ENCODE data around the gene GMDS. TPM values are rescaled to one million over a fixed set of nuclear protein-coding genes. Genes with fewer than 3 reads are reported as not detected.

GMDS gene
- total RNA-seq, 1 donor from 2014 or later, result 44.5 TPM

DNA sequence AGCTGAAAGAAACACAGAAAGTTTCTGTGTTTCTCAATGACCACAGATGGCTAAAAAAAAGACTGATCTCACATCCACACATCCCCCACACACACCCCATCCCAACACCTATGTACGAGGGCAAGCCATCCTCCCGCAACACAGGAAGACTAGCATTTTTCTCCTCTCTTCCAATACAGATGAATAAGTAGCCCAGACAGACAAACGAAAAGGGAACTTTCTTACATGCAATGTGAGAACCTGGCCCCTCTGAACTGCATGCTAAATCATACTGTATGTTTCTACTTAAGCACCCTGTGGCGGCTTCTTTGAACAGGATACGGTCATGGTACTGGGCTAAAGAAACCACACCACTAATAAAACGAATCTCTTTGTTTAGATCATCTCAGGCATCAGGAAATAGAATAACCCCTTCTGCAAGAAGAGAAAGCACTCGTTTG is 116.2 kb downstream of the GMDS start:
- no peak for DNase-seq (ENCODE audit: low spot score)
- H3K27ac Mint-ChIP-seq, result peak overlapping the region; percentile 59
- H3K4me1 Mint-ChIP-seq (ENCODE audit: low read depth), result peaks cover 35% of the 10 kb centered on the region
- no peak overlapping the region for H3K4me3 Mint-ChIP-seq
- no peaks in the 10 kb centered on the region for H3K9me3 Mint-ChIP-seq
- intact Hi-C loops (cut with micrococcal nuclease), result no loop called here
- H3K27me3 Mint-ChIP-seq (ENCODE audit: insufficient read depth), result no peaks in the 10 kb centered on the region
- H3K36me3 Mint-ChIP-seq (ENCODE audit: low read depth), result no peaks in the 10 kb centered on the region

DNA sequence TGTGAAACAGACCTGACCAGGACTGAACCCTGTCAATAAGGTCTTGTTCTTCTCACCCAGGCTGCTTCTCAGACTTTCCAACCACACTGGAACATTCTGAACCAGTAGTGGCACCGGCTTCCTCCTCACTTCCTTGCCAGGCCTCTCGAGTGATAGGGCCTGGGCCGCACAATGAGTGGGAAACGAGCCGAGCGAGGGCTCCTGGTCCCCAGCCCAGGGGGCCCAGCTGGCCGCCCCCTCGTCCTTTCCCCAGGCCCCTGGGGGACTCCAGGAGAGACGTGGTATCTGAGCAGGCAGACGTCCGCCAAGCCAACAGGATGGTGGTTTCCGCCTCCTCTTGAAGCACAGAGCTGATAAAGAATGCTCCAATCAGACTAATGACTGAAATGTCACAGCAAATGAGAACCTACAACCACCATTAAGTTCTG is 117.9 kb downstream of the GMDS start:
- Mint-ChIP-seq H3K4me3 (peak overlapping the region; percentile 32), H3K36me3 (ENCODE audit: low read depth) (no peaks in the 10 kb centered on the region), H3K4me1 (ENCODE audit: low read depth) (peaks cover 35% of the 10 kb centered on the region), H3K9me3 (no peaks in the 10 kb centered on the region), H3K27ac (peak overlapping the region; percentile 76), H3K27me3 (ENCODE audit: insufficient read depth) (no peaks in the 10 kb centered on the region)
- intact Hi-C loops (cut with micrococcal nuclease), result loop anchor here (1.0 to 2.0 kb wide), 5 partner anchors 16 to 113 kb away; no protein-coding TSS in a partner anchor
- DNase-seq (ENCODE audit: low spot score), result peak; percentile 14

DNA sequence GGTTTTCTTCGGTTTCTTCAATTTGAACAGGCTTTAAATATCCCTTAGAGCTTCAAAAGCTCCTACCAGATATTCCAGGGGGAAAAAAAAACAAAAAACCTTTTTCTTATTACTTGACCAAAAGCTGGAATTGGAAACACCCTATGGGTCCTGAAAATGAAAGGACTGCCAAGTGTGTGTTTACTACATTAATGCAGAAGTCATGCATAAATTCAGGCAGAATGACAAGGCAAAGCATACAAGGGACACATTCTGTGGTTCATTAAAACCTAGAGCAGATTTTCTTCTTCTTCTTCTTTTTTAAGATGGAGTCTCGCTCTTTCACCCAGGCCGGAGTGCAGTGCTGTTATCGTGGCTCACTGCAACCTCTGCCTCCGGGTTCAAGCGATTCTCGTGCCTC is 119.1 kb downstream of the GMDS start:
- H3K9me3 Mint-ChIP-seq, result no peaks in the 10 kb centered on the region
- H3K4me1 Mint-ChIP-seq (ENCODE audit: low read depth), result peaks cover 35% of the 10 kb centered on the region
- no peaks in the 10 kb centered on the region for H3K27me3 Mint-ChIP-seq (ENCODE audit: insufficient read depth)
- no peak overlapping the region for H3K4me3 Mint-ChIP-seq
- no peaks in the 10 kb centered on the region for H3K36me3 Mint-ChIP-seq (ENCODE audit: low read depth)
- intact Hi-C loops (cut with micrococcal nuclease), result loop anchor here (2.0 kb wide), 1 partner anchor 114 kb away; no protein-coding TSS in a partner anchor
- no peak overlapping the region for H3K27ac Mint-ChIP-seq
- no peak for DNase-seq (ENCODE audit: low spot score)

GRCh38 chr6:2125158-2125557 is 120.2 kb downstream of the GMDS start:
- H3K9me3 Mint-ChIP-seq, result no peaks in the 10 kb centered on the region
- intact Hi-C loops (cut with micrococcal nuclease), result no loop called here
- H3K4me1 Mint-ChIP-seq (ENCODE audit: low read depth), result peaks cover 35% of the 10 kb centered on the region
- H3K4me3 Mint-ChIP-seq, result no peak overlapping the region
- no peaks in the 10 kb centered on the region for H3K36me3 Mint-ChIP-seq (ENCODE audit: low read depth)
- peaks cover 4% of the 10 kb centered on the region for H3K27me3 Mint-ChIP-seq (ENCODE audit: insufficient read depth)
- H3K27ac Mint-ChIP-seq, result no peak overlapping the region
- DNase-seq (ENCODE audit: low spot score), result no peak

DNA sequence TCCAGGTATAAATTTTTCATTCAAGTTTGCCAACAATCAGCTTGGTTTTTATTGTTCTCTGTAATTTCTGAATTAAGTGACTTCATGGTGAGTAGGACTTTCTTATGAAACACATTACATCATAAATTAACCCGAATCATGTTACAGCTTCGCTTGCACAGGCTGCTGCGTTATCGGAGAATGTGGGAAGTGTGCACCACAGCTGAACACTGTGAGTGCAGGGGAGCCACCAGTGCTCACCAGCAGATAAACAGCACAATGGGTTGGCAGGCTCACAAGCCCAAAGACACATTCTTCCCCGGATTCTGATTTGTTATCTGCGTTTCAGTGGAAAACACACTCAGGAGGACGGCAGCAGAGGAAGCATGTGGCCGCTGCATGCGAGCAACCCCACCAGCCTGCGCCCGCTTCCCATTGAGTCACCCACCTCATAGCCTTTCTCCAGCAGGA is 121.1 kb downstream of the GMDS start:
- Mint-ChIP-seq H3K36me3 (ENCODE audit: low read depth) (no peaks in the 10 kb centered on the region), H3K27me3 (ENCODE audit: insufficient read depth) (peaks cover 5% of the 10 kb centered on the region), H3K9me3 (no peaks in the 10 kb centered on the region), H3K27ac (no peak overlapping the region), H3K4me3 (no peak overlapping the region), H3K4me1 (ENCODE audit: low read depth) (peaks cover 28% of the 10 kb centered on the region)
- intact Hi-C loops (cut with micrococcal nuclease), result no loop called here
- DNase-seq (ENCODE audit: low spot score), result no peak

- no peaks in the 10 kb centered on the region for H3K9me3 Mint-ChIP-seq
- H3K4me3 Mint-ChIP-seq, result no peak overlapping the region
- intact Hi-C loops (cut with micrococcal nuclease), result no loop called here
- H3K27me3 Mint-ChIP-seq (ENCODE audit: insufficient read depth), result peaks cover 5% of the 10 kb centered on the region
- no peaks in the 10 kb centered on the region for H3K36me3 Mint-ChIP-seq (ENCODE audit: low read depth)
- H3K4me1 Mint-ChIP-seq (ENCODE audit: low read depth), result no peaks in the 10 kb centered on the region
- no peak overlapping the region for H3K27ac Mint-ChIP-seq
- no peak for DNase-seq (ENCODE audit: low spot score)
Observed at GRCh38 chr6:2120912-2121311, 124.5 kb downstream of the GMDS start.

DNA sequence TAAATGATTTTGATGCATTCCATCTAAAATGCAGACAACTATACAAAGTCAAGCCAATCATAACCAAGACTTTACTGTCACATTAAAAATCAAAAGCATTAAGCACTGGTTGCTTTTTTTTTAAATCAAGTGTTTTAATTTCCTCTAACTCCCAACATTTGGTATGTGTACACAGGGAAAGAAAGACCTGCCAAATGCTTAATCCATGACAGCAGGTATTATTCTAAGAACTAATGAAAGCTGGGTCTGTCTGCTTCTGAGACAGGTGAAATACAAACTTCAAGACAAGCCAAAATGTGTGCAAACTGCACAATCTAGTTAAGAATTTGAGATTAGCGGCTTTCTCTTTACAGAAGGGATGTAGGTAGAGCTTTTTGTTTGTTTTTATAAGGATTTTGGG is 126.1 kb downstream of the GMDS start:
- no peaks in the 10 kb centered on the region for H3K4me1 Mint-ChIP-seq (ENCODE audit: low read depth)
- H3K36me3 Mint-ChIP-seq (ENCODE audit: low read depth), result peaks cover 2% of the 10 kb centered on the region
- intact Hi-C loops (cut with micrococcal nuclease), result loop anchor here (10.0 kb wide), 1 partner anchor 594 kb away; no protein-coding TSS in a partner anchor
- peaks cover 5% of the 10 kb centered on the region for H3K27me3 Mint-ChIP-seq (ENCODE audit: insufficient read depth)
- H3K27ac Mint-ChIP-seq, result no peak overlapping the region
- no peak for DNase-seq (ENCODE audit: low spot score)
- no peaks in the 10 kb centered on the region for H3K9me3 Mint-ChIP-seq
- H3K4me3 Mint-ChIP-seq, result no peak overlapping the region

DNA sequence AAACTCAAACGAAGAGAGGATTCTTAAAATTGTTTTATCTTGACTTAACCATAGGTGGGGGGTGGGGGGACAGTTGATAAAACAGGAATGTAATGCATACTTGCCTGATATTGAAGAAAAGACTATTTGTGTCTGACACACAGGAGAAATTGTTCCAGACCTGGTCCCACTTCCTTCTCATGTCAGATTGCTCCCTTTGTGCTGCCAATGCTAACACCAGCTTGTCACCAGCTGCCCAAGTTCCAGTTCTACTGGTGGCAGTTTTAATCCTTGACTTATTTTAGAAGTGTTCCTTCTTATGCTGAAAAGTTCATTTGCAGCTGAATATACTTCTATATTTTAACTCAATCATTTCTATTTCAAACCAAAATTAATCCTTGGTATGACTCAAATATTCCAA is 127.3 kb downstream of the GMDS start:
- Mint-ChIP-seq H3K4me1 (ENCODE audit: low read depth) (peaks cover 11% of the 10 kb centered on the region), H3K4me3 (no peak overlapping the region), H3K36me3 (ENCODE audit: low read depth) (peaks cover 9% of the 10 kb centered on the region), H3K27me3 (ENCODE audit: insufficient read depth) (peaks cover 7% of the 10 kb centered on the region), H3K9me3 (no peaks in the 10 kb centered on the region), H3K27ac (no peak overlapping the region)
- DNase-seq (ENCODE audit: low spot score), result no peak
- intact Hi-C loops (cut with micrococcal nuclease), result loop anchor here (10.0 kb wide), 1 partner anchor 593 kb away; no protein-coding TSS in a partner anchor

DNA sequence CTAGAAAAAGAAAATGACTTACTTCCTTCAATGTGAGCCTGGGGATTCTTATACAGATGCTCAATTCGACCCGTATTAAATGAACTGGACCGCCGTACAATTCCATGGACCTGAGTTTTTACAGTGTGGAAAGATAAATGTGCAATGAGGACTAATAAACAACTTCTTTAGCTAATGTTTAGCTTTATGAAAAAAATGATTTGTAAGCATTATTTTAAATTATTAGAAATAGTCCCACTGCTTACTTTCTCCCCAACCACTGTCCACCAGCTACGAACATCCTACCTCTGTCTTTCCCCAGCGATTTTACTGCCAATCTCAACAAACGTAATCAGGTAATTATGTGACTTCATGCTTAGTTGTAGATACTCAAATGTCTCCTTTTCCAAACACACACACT is 128.0 kb downstream of the GMDS start:
- H3K4me3 Mint-ChIP-seq, result no peak overlapping the region
- H3K27ac Mint-ChIP-seq, result no peak overlapping the region
- H3K9me3 Mint-ChIP-seq, result no peaks in the 10 kb centered on the region
- H3K36me3 Mint-ChIP-seq (ENCODE audit: low read depth), result peaks cover 12% of the 10 kb centered on the region
- DNase-seq (ENCODE audit: low spot score), result no peak
- H3K27me3 Mint-ChIP-seq (ENCODE audit: insufficient read depth), result peaks cover 7% of the 10 kb centered on the region
- intact Hi-C loops (cut with micrococcal nuclease), result loop anchor here (10.0 kb wide), 1 partner anchor 593 kb away; no protein-coding TSS in a partner anchor
- peaks cover 18% of the 10 kb centered on the region for H3K4me1 Mint-ChIP-seq (ENCODE audit: low read depth)

DNA sequence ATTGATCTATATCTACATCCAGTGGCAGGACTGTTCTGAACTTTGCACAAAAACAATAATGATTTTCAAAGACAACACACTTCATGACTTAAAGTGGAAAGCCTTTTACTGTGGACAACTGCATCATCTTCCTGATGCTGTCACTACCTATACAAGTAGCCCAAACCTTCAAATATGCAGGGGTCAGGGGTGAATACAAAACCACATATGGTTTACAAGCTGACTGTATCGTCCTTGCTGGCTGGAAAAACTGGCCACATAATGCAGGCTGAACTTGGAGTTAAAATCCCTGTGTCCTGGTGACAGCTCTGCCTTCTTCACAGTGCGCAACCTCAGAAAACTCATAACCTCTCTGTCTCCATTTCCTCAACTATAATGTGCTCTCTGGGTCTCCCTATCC is 128.9 kb downstream of the GMDS start:
- intact Hi-C loops (cut with micrococcal nuclease), result loop anchor here (10.0 kb wide), 1 partner anchor 592 kb away; no protein-coding TSS in a partner anchor

DNA sequence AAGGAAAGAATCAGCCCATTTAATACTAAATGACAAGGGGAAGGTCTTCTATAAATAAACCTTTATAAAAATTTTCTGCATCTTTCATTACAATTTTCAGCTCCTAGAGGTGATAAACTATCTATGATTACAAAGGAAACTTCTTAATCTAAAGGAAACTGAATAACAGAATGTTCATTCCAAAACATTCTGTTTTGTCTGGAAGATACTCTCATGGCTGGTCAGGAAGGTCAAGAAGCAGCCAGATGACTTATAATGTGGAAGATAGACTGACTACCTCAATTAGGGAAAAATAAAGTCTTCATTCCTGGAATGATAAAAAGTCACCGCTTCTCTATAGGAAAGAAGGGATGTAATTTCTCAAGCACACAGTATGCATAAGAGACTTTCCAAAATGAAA is 131.3 kb downstream of the GMDS start:
- no peak overlapping the region for H3K27ac Mint-ChIP-seq
- intact Hi-C loops (cut with micrococcal nuclease), result loop anchor here (10.0 kb wide), 1 partner anchor 589 kb away; no protein-coding TSS in a partner anchor
- no peak overlapping the region for H3K4me3 Mint-ChIP-seq
- DNase-seq (ENCODE audit: low spot score), result no peak
- H3K9me3 Mint-ChIP-seq, result no peaks in the 10 kb centered on the region
- peaks cover 47% of the 10 kb centered on the region for H3K4me1 Mint-ChIP-seq (ENCODE audit: low read depth)
- H3K27me3 Mint-ChIP-seq (ENCODE audit: insufficient read depth), result peaks cover 2% of the 10 kb centered on the region
- peaks cover 17% of the 10 kb centered on the region for H3K36me3 Mint-ChIP-seq (ENCODE audit: low read depth)

More for the DNA sequence above, 128.9 kb downstream of the GMDS start:
- Mint-ChIP-seq H3K27ac (no peak overlapping the region), H3K36me3 (ENCODE audit: low read depth) (peaks cover 12% of the 10 kb centered on the region), H3K27me3 (ENCODE audit: insufficient read depth) (peaks cover 7% of the 10 kb centered on the region), H3K4me3 (no peak overlapping the region), H3K4me1 (ENCODE audit: low read depth) (peaks cover 27% of the 10 kb centered on the region), H3K9me3 (no peaks in the 10 kb centered on the region)
- no peak for DNase-seq (ENCODE audit: low spot score)

- Mint-ChIP-seq H3K9me3 (no peaks in the 10 kb centered on the region), H3K27ac (peak overlapping the region; percentile 90), H3K27me3 (ENCODE audit: insufficient read depth) (peaks cover 2% of the 10 kb centered on the region), H3K4me1 (ENCODE audit: low read depth) (peaks cover 50% of the 10 kb centered on the region), H3K36me3 (ENCODE audit: low read depth) (peaks cover 23% of the 10 kb centered on the region), H3K4me3 (peak overlapping the region; percentile 73)
- no peak for DNase-seq (ENCODE audit: low spot score)
- intact Hi-C loops (cut with micrococcal nuclease), result loop anchor here (1.0 to 10.0 kb wide), 8 partner anchors 16 to 586 kb away; no protein-coding TSS in a partner anchor
Observed at GRCh38 chr6:2111162-2111677, 134.2 kb downstream of the GMDS start.

- Mint-ChIP-seq H3K27ac (peak overlapping the region; percentile 90), H3K9me3 (no peaks in the 10 kb centered on the region), H3K36me3 (ENCODE audit: low read depth) (peaks cover 23% of the 10 kb centered on the region), H3K27me3 (ENCODE audit: insufficient read depth) (peaks cover 2% of the 10 kb centered on the region), H3K4me3 (peak overlapping the region; percentile 73), H3K4me1 (ENCODE audit: low read depth) (peaks cover 50% of the 10 kb centered on the region)
- intact Hi-C loops (cut with micrococcal nuclease), result loop anchor here (1.0 to 10.0 kb wide), 5 partner anchors 132 to 586 kb away; no protein-coding TSS in a partner anchor
- no peak for DNase-seq (ENCODE audit: low spot score)
Observed at GRCh38 chr6:2110504-2110903, 134.9 kb downstream of the GMDS start.

All from activated T-helper 1 cell treated with anti-CD3 and anti-CD28 coated beads, Interleukin-12 subunit alpha, Interleukin-12 subunit beta, Interleukin-2, Interleukin-4 antibody, amounts not matched to agents 30 ng/mL and 10 ng/mL and 1 ng/mL, durations not matched to agents 14 hours and 24 hours and 36 hours (primary cell).